Ovary (tissue), 9 donors: ENCODE measurements around the gene RABAC1. TPM values are rescaled to one million over a fixed set of nuclear protein-coding genes. Genes with fewer than 3 reads are reported as not detected.

Experiments used
- DNase-seq, 5 donors: peaks; one replicate each; pipeline ENCODE4 v3.0.0-alpha.2; 2019 to 2020
- H3K27ac ChIP-seq, 2 donors: fragments of 200-600 bp; one replicate each; pipeline versions ENCODE4 v1.5.1 to v1.8.0; 2019 to 2022
- H3K27me3 ChIP-seq: fragments of 200-600 bp; one replicate; pipeline ENCODE4 v1.8.0; 2022
- H3K36me3 ChIP-seq: fragments of 200-600 bp; sonication (generic); one replicate; pipeline ENCODE4 v1.5.1; 2019
- H3K4me1 ChIP-seq: one replicate; pipeline ENCODE4 v1.8.1; 2013; ENCODE audit warnings: mild to moderate bottlenecking, moderate library complexity; ENCODE audit not compliant: insufficient read depth
- H3K4me3 ChIP-seq: fragments of 200-600 bp; sonication (generic); one replicate; pipeline ENCODE4 v1.5.1; 2017
- H3K9me3 ChIP-seq, 2 donors: fragments of 200-600 bp in 1 of 2; sonication (generic) in 1 of 2; one replicate each; pipeline versions ENCODE4 v1.5.1 to v1.8.1; 2013 to 2019; ENCODE audit warnings: mild to moderate bottlenecking in 1 of 2, moderate library complexity in 1 of 2
- CTCF ChIP-seq, 3 donors: fragments of 450-650 bp in 2 of 3; fragments of 200-600 bp in 1 of 3; IDR thresholded peaks; one replicate each; pipeline versions ENCODE4 v1.5.1 to v1.8.0; 2016 to 2022; ENCODE audit warnings: antibody characterized with exemption in 3 of 3, mild to moderate bottlenecking in 1 of 3
- EP300 ChIP-seq: sonication (generic); formaldehyde crosslinking; IDR thresholded peaks from one replicate; pipeline ENCODE4 v1.6.1; 2017; ENCODE audit warnings: antibody characterized with exemption
- POLR2A ChIP-seq: fragments of 450-650 bp; IDR thresholded peaks from one replicate; pipeline ENCODE4 v1.6.1; 2017; ENCODE audit warnings: antibody characterized with exemption, mild to moderate bottlenecking, moderate library complexity
- WGBS, 3 donors: extraction: QIAGEN DNeasy Blood & Tissue Kit in 1 of 3; methylation state at CpG; one replicate each; pipeline versions ENCODE4 v1.1.5 to v1.1.7; 2013 to 2017; 5-methylcytosine and 5-hydroxymethylcytosine counted together
- intact Hi-C, 4 donors: fragments of 100-400 bp; cut with DNase I; formaldehyde crosslinking; loops; one replicate each; pipeline versions ENCODE4 v1.11.0 to v1.15.1; 2022 to 2023
- polyA plus RNA-seq, 2 donors: library from polyadenylated mRNA; stranded (reverse); fragments of 200-250 nt in 1 of 2; fragments of 350-450 nt in 1 of 2; fragmentation: Illumina TruSeq in 1 of 2; extraction: RNeasy Lipid Tissue Mini Kit (QIAGEN cat#74804) in 1 of 2; gene quantifications; one replicate each; pipeline ENCODE4 v1.2.3, GENCODE V29; 2013 to 2014
- total RNA-seq, 7 donors: library from RNA; depleted of rRNA in 2 of 7; stranded (reverse); fragments of >200 nt in 2 of 7; fragmentation: NEBNext Ultra II Directional in 3 of 7; extraction: Animal tissue kit (Norgen Biotek cat#: 25700) in 3 of 7; gene quantifications; one replicate each; pipeline versions ENCODE4 v1.1.0 to v1.2.4, GENCODE V29; 2016 to 2023
- donor health status: DM: no; HTN: no; CAD: no; lungs with moderate emphysema.
- donor health status: DM: no; HTN: no; CAD: no.
- donor health status: Bipolar disorder and iron deficiency.
- donor health status: DM: yes; HTN: yes; CAD: no.
- donor health status: DM: no; HTN: no; CAD: no.
- donor health status: DM: yes; HTN: yes; CAD: no.

RABAC1 gene
- total and polyA plus RNA-seq, 9 donors = 21.2 to 224 (median 147) TPM

DNA sequence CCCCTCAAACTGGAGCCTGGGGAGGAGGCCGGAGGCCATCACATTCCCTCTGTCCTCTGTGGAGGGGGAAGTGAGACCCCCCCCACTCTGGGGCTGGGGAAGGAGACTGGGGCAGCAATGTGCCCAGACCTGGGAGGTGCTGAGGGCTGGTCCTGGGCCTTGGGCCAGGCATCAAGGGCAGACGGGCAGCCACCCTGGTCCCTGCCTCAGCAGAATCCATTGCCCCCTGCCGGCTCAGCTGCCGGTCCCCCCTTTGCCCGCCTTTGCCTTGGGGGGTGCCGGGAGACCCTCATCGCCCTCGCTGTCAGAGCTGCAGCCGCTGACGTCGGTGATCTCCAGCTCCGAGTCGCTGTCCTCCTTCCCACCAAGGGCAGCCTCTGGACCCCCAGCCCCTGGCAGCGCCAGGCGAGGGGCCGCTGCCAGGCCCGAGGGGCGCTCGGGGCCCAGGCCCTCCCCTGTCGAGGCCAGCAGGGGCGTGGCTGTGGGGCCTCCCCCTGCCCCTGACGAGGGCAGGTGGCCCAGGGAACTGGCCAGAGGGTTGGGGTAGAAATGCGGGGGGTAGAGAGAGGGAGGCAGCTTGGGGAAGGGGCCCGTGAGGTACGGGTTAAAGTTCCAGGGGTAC is 51.0 kb downstream of the RABAC1 start:
- WGBS, 3 donors = 75 to 77% (median 76%) methylated on average over 23 to 25 of the region's 25 CpGs
- DNase-seq = no peak
- H3K9me3 ChIP-seq = no peaks in the 10 kb centered on the region
- TF ChIP-seq EP300 = no peak
- TF ChIP-seq POLR2A = no peak
- no peak for TF ChIP-seq CTCF (IDR thresholded peaks at IDR 0.05)
- no peaks in the 10 kb centered on the region for H3K27me3 ChIP-seq
- intact Hi-C loops = no loop called here
- H3K27ac ChIP-seq = no peak overlapping the region
- H3K36me3 ChIP-seq = no peaks in the 10 kb centered on the region
- H3K4me1 ChIP-seq = no peaks in the 10 kb centered on the region
- H3K4me3 ChIP-seq = no peak overlapping the region

DNA sequence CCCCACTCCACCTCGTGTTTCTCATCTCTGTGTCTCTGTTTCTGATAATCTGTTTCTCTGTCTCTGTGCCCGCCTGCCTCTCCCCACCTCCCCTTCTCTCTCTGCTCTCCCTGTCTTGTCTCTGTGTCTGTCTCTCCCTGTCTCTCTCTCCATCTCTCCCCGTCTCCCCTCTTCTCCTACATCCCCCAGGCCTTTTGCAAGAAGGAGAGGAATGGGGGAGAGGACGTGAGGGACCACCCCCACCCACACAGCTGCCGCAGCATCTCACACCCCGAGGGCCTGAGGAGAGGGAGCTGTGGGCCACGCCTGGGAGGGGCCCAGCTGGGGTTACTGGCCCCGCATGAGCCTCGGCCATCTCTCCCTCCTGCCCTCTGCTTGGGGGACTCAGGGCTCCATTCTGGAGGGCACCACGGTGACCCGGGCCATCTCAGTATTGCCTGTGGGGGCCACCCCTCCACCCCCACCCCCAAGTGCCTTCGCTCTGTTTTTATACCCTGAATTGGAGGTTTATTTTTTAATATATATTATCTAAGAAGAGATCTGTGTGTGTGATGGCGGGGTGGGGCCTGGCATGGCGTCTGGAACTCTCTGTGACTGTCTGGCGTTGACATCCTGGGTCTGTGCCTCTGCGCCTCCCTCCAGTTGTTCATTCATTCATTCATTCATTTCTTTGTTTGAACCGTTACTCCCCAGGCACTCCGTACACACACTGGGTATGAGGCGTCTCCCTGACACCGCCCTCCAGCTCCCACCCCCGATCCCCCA is 52.0 kb downstream of the RABAC1 start:
- no peaks in the 10 kb centered on the region for H3K27me3 ChIP-seq
- no peaks in the 10 kb centered on the region for H3K9me3 ChIP-seq
- H3K27ac ChIP-seq = no peak overlapping the region
- DNase-seq = no peak
- no peak for TF ChIP-seq EP300
- TF ChIP-seq POLR2A = no peak
- no peak for TF ChIP-seq CTCF (IDR thresholded peaks at IDR 0.05)
- no peaks in the 10 kb centered on the region for H3K36me3 ChIP-seq
- intact Hi-C loops = no loop called here
- 74 to 77% (median 76%) methylated on average over 21 of the region's 21 CpGs for WGBS, 3 donors
- no peak overlapping the region for H3K4me3 ChIP-seq
- H3K4me1 ChIP-seq = no peaks in the 10 kb centered on the region

Other genes with a start within 250 kb of the RABAC1 start
- under 1 TPM in 4 of 7 donors, not detected in 3; 0.10 to 0.84 (median 0.29) TPM for gene CEACAM6, start 203.8 kb downstream of the RABAC1 start, total RNA-seq
- gene CEACAM6, start 203.8 kb downstream of the RABAC1 start, polyA plus RNA-seq = under 1 TPM in 1 of 2 donors, not detected in 1; 0.07 TPM
- not detected for gene CEACAM3, start 162.7 kb downstream of the RABAC1 start, total RNA-seq
- under 1 TPM in 1 of 2 donors, not detected in 1; 0.62 TPM for gene CEACAM3, start 162.7 kb downstream of the RABAC1 start, polyA plus RNA-seq
- not detected for gene LYPD4, start 114.6 kb downstream of the RABAC1 start, total RNA-seq
- gene LYPD4, start 114.6 kb downstream of the RABAC1 start, polyA plus RNA-seq = not detected
- gene DMRTC2, start 114.3 kb downstream of the RABAC1 start, total RNA-seq = not detected
- gene DMRTC2, start 114.3 kb downstream of the RABAC1 start, polyA plus RNA-seq = under 1 TPM in 1 of 2 donors, not detected in 1; 0.07 TPM
- gene RPS19, start 99.1 kb downstream of the RABAC1 start, total RNA-seq = 1,000 to 10,000 TPM; 2,441 to 3,427 (median 2,873) TPM
- 1,000 to 10,000 TPM; 1,030 to 3,960 TPM for gene RPS19, start 99.1 kb downstream of the RABAC1 start, polyA plus RNA-seq
- gene CD79A, start 82.0 kb downstream of the RABAC1 start, total RNA-seq = 1 to 10 TPM in 3 of 7 donors, under 1 TPM in 3, not detected in 1; 0.25 to 1.4 (median 0.83) TPM
- gene CD79A, start 82.0 kb downstream of the RABAC1 start, polyA plus RNA-seq = under 1 TPM; 0.41 to 0.68 TPM
- 10 to 100 TPM; 35.6 to 97.5 (median 70.6) TPM for gene ARHGEF1, start 76.1 kb downstream of the RABAC1 start, total RNA-seq
- 10 to 100 TPM in 1 of 2 donors, 1 to 10 TPM in 1; 7.9 to 56.2 TPM for gene ARHGEF1, start 76.1 kb downstream of the RABAC1 start, polyA plus RNA-seq
- 1 to 10 TPM in 1 of 7 donors, under 1 TPM in 6; 0.11 to 1.3 (median 0.50) TPM for gene ERFL, start 30.9 kb downstream of the RABAC1 start, total RNA-seq
- under 1 TPM in 1 of 2 donors, not detected in 1; 0.24 TPM for gene ERFL, start 30.9 kb downstream of the RABAC1 start, polyA plus RNA-seq
- gene ATP1A3, start 34.9 kb upstream of the RABAC1 start, total RNA-seq = under 1 TPM in 1 of 7 donors, not detected in 6; 0.32 TPM
- under 1 TPM; 0.02 to 0.33 TPM for gene ATP1A3, start 34.9 kb upstream of the RABAC1 start, polyA plus RNA-seq
- 10 to 100 TPM in 2 of 7 donors, 1 to 10 TPM in 5; 1.7 to 16.3 (median 3.7) TPM for gene GRIK5, start 110.9 kb upstream of the RABAC1 start, total RNA-seq
- 1 to 10 TPM; 2.9 to 5.3 TPM for gene GRIK5, start 110.9 kb upstream of the RABAC1 start, polyA plus RNA-seq
- 10 to 100 TPM; 10.3 to 24.6 (median 18.2) TPM for gene ZNF574, start 116.8 kb upstream of the RABAC1 start, total RNA-seq
- 10 to 100 TPM in 1 of 2 donors, 1 to 10 TPM in 1; 2.4 to 14.9 TPM for gene ZNF574, start 116.8 kb upstream of the RABAC1 start, polyA plus RNA-seq
- gene POU2F2, start 173.1 kb upstream of the RABAC1 start, total RNA-seq = 1 to 10 TPM in 4 of 7 donors, under 1 TPM in 2, not detected in 1; 0.72 to 4.3 (median 1.4) TPM
- gene POU2F2, start 173.1 kb upstream of the RABAC1 start, polyA plus RNA-seq = 1 to 10 TPM in 1 of 2 donors, under 1 TPM in 1; 0.52 to 1.2 TPM